GM12891 (cell line): ENCODE measurements around the gene TMPRSS7.

Source experiments
- DNase-seq: peaks from one replicate; pipeline ENCODE4 v3.0.0; 2011; ENCODE audit warnings: low spot score; ENCODE audit not compliant: insufficient read length
- FAIRE-seq: peaks from 2 replicates; lab custom pipeline; 2011; peaks lifted over from hg19 to GRCh38; lab: Jason Lieb, UNC
- PAX5 ChIP-seq: IDR thresholded peaks from 2 replicates; pipeline ENCODE4 v1.6.1; 2011; ENCODE audit warnings: low read length, moderate library complexity, mild to moderate bottlenecking; ENCODE audit not compliant: insufficient read depth, severe bottlenecking
- POLR2A ChIP-seq: IDR thresholded peaks from 2 replicates; pipeline ENCODE4 v1.6.1; 2011; ENCODE audit warnings: low read depth, low read length, control low read depth
- POLR2AphosphoS5 ChIP-seq: IDR thresholded peaks from 2 replicates; pipeline ENCODE4 v1.6.1; 2011; ENCODE audit warnings: low read depth, low read length, control low read depth
- POU2F2 ChIP-seq: IDR thresholded peaks from 2 replicates; pipeline ENCODE4 v1.6.1; 2011; ENCODE audit warnings: low read depth, mild to moderate bottlenecking, control low read depth, low read length, moderate library complexity
- SPI1 ChIP-seq: IDR thresholded peaks from 2 replicates; pipeline ENCODE4 v1.6.1; 2011; ENCODE audit warnings: low read depth, low read length, control low read depth
- TAF1 ChIP-seq: IDR thresholded peaks from 2 replicates; pipeline ENCODE4 v1.6.1; 2011; ENCODE audit warnings: low read depth, low read length, control low read depth

TMPRSS7 gene

DNA sequence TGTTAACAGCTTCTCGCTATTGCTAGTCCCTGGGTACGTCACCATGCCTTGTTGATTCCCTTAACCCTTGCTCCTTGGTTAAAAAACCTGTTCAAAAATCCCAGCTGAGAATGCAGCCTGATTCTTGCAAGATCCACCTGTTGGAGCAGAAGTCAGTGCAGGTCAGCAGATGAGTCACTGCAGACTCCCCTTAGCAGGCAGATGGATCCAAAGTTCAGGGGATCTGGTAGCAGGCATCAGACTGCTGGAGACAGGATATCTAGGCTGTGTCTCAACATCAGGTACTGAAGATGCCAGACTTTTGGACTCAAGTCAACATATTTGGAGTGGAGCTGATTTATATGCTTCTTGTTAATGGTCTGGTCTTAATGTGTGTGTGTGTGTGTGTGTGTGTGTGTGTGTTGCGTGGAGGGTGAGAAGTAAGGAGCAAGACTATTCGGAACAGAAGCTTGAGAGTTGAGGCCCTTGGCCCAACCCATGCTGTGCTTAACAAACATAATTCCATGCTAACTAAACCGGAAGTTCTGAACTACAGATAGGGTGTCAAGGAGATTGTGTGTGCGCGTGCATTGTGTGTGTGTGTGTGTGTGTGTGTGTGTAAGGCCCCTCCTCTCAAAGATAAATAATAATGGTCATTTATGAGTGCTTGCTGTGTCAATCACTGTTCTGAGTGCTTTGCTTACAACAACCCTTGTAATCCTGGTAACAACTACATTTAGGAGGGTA lies 50.6 kb downstream of the TMPRSS7 start:
- peak; percentile 50 for FAIRE-seq
- DNase-seq: no peak
- no peak for TF ChIP-seq SPI1
- no peak for TF ChIP-seq POLR2A
- no peak for TF ChIP-seq PAX5
- no peak for TF ChIP-seq POU2F2
- no peak for TF ChIP-seq POLR2AphosphoS5
- TF ChIP-seq TAF1: no peak

GRCh38 chr3:112085735-112086075 lies 51.2 kb downstream of the TMPRSS7 start:
- no peak for DNase-seq
- peak; percentile 13 for FAIRE-seq
- TF ChIP-seq PAX5 (no peak), POU2F2 (no peak), SPI1 (no peak), POLR2AphosphoS5 (no peak), POLR2A (no peak), TAF1 (no peak)

GRCh38 chr3:112086076-112086854 lies 51.7 kb downstream of the TMPRSS7 start, which contains the start of gene C3orf52:
TSS of gene C3orf52 (plus strand) at chr3:112086389. CDS start at chr3:112086408, 19 bp downstream.
- peak; percentile 68 for DNase-seq
- no peak for TF ChIP-seq POLR2AphosphoS5
- no peak for TF ChIP-seq PAX5
- no peak for TF ChIP-seq SPI1
- no peak for TF ChIP-seq POLR2A
- TF ChIP-seq TAF1: no peak
- TF ChIP-seq POU2F2: no peak
- peak; percentile 85 for FAIRE-seq

- TF ChIP-seq POLR2AphosphoS5 (no peak), POLR2A (no peak), TAF1 (no peak), SPI1 (no peak), POU2F2 (no peak), PAX5 (no peak)
Measured at GRCh38 chr3:112086875-112087524, 52.5 kb downstream of the TMPRSS7 start.

GRCh38 chr3:112087746-112088145 lies 53.2 kb downstream of the TMPRSS7 start:
- TF ChIP-seq TAF1 (no peak), POLR2A (no peak)
- FAIRE-seq: no peak
- DNase-seq: no peak

More at GRCh38 chr3:112086875-112087524, 52.5 kb downstream of the TMPRSS7 start:
- FAIRE-seq: no peak
- DNase-seq: no peak

DNA sequence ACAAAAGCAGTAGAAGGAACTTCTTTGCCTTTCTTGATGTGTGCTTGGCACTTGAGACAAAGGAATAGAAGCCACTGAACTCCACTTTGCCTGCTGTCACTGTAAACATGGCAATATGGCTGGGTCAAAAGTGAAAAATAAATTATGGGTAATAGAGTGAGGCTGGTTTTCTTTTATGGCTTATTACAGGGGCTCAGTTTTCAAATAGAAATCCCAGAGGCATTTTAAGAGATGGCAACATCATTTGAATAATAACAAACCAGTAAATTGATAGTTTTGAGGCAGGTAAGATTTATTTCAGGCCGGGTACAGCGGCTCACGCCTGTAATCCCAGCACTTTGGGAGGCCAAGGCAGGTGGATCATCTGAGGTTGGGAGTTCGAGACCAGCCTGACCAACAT lies 54.4 kb downstream of the TMPRSS7 start:
- no peak for DNase-seq
- no peak for FAIRE-seq
- TF ChIP-seq TAF1 (no peak), SPI1 (no peak), POLR2A (no peak), PAX5 (no peak), POU2F2 (no peak), POLR2AphosphoS5 (no peak)

DNA sequence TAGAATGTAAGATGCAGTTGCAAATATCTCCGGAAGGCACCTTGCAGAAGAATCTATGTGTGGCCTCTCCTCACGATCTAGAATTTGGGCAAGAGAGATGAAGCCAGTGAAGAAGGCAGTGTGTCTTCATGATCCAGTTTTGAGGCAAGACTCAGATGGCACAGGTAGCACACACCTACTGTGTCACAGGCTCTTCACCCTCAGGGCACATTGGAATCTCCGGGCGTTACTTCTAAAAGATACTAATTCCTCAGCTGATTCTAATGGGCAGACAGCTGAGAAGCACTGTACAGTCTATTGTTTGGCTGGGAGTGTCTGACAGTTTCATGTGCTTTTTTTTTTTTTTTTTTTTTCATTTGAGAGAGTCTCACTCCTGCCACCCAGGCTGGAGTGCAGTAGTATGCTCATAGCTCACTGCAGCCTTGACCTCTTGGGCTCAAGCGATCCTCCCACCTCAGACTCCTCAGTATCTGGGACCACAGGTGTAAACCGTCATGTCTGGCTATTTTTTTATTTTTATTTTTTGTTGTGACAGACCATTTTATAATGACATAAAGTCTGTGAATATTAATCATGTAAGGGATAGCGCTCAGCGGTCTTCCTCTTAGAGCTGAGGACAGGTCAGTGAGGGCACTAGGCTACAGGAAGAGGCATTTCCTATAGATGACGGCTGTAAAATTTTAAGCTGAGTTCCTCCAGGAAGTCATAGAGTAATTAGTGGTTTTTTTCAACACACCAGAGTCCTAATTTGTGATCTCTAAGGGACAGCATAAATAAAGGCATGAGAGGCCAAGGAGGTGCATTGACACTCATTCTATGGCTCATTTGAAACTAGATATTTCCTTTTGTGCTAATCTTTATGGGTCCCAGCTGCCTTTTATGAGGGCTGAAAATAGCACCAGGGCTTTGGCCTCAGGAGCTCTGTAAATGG lies 55.7 kb downstream of the TMPRSS7 start:
- TF ChIP-seq POU2F2 (no peak), SPI1 (no peak), TAF1 (no peak), POLR2AphosphoS5 (no peak), PAX5 (no peak), POLR2A (no peak)
- DNase-seq (no peak), FAIRE-seq (peak; percentile 16)

DNA sequence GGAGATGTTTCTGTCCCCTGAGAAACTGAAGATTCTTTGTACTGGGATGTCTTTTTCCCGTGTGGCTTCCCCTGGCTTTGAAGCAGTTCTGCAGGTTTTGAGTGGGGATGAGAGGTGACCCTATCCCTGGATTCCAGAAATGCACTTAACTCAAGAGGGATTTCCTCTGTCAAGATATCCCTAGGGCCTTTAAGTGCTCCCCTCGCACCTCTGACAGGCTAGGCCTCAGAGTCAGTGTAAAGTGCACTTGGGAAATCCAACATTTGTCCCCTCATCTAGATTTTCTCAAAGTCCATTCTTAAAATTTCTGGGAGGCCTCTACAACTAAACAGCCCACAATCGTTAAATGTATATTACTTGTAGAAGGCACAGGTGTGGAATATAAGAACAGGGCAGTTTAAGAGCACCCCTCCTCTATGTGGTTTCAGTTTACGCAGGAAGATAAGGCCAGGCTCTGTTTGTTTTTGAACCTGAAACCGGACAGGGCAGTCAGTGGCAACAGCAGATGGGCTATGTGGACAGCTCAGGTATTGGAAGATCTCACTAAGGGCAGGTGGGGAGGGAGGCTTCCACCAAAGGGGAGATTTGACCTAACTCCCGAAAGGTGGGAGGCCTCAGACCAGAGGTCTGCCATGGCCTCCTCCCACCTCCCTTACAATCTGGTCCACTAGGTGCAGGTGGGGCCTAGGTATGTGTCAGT lies 56.5 kb downstream of the TMPRSS7 start:
- DNase-seq: no peak

More for the DNA sequence above, 56.5 kb downstream of the TMPRSS7 start:
- TF ChIP-seq POLR2AphosphoS5 (no peak), TAF1 (no peak), POU2F2 (no peak), POLR2A (no peak), PAX5 (no peak), SPI1 (no peak)
- no peak for FAIRE-seq
